GM20431 (cell line): ENCODE data around the gene GTF2F2.

Experiments
- in situ Hi-C: fragments of 300-500 bp; cut with MseI, MboI; formaldehyde crosslinking; loops from one replicate; pipeline ENCODE4 v1.15.0; 2020; ENCODE audit warnings: low sequenced_read_pairs; ENCODE audit not compliant: unreplicated experiment

The GTF2F2 gene

DNA sequence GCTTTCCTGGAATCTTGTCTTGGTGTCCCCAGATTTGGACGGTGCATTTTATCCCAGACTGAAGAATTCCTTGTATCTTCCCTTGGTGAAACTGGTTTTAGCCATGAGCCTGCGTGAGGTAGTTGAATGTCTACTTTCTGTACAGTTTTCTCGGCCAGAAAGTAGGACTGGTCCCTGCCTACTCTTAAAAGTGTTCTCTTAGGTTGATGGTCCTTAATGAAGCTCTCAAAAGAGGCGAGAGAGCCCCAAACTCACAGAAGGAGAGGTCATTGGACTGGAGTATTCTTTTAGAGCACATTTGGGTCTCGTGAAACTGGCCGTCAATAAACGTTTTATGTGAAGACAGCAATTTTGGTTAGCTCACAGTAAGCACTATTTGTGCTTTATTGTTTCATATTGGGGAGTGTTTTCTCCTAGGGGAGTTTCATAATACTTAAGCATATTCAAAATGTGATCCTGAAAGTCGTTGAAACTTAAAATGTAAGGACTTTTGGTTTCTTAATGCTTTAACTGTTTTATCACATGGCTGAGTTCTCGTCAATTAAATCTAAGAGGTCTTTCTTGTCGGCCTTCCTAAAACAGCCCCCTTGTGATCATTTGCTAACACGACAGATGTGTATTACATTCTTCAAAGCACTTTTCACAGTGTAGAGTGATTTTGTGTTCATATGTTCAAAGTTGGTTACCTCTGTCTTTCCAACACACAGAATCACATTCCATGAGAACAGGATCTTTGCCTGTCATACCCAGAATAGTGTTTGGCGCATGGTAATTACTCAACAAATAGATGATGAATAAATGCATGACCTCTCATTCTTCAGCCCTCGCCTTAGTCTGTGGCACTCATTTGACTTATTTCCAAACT lies 889 bp downstream of the GTF2F2 start:
- in situ Hi-C loops: no loop called here

DNA sequence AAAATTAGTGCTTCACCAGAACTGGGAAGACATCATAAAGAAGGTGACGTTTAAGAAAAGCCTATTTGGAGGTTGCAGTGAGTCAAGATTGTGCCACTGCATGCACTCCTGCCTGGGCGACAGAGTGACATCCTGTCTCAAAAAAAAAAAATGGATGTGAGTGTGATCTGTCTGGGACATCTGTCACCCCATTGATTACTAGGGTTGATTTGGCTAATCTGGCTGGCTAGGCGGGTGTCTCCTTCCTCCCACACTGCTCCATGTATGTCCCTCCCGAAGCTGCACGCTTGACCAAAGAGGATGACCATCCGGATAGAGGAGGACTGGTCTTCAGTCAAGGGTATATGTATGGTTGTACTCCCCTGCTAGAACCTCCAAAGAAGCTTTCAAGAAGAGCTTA lies 2.6 kb downstream of the GTF2F2 start:
- in situ Hi-C loops: no loop called here

DNA sequence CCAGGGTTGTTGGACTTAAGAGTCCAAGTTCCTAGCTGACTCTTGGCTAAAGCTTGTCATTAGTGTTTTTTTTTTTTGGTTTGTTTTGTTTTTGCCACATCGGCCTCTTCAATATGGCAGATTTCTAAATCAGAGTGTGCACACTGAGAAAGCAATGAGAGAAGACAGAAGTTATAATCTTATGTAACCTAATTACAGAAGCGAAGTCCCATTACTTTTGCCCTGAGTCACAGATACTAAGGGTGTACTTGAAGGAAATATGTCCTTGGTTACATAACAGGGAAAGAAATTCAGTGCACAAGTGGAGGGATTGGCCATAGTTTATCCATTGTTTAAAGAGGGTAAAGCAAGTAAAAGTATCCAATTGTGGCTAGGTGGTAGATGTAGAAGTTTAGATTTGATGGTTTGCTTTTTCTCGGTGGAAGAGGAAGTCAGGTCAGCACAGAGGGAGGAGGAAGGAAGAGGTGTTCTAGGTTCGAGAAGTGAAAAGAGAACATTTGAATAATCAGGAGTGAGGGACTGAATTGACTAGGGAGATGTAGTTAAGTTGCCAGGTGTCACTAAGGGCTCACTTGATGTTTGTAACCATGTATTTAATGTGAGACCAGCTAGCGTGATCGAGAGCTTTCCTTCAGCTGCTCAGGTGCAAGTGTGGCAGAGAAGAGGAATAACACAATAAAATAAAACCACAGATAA lies 12.2 kb downstream of the GTF2F2 start:
- in situ Hi-C loops: no loop called here

DNA sequence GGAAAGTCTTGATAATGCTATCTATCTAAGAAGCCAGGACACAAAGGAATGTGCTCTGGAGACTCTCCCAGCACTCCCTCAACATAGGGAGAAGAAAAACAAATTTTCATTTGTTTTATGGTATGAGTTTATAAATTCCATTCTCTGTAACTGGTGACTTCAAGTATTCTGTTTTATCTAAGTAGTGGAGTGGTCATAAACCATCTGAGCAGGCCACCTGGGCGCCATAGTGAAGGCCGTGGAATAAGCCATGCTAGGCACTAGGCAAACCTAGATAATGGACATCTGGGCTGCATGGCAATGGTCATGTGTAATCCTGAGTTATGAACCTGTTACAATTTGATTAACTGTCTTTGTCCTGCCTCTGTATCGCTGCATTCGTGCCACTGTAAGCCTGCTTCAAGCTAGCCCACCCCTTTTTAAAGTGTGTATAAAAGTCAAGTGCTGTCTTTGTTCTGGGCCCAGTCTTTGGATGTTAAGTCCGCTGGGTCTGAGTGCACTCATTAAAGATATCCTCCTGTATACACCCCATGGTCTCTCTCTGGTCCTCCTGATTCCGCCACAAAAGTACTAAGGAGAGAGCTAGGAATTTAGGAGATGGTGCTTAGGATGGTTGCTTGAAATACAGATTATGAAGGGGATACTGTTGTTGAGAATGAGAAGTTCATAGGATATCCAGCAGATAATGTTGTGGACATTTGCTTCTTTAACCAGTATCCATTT lies 13.2 kb downstream of the GTF2F2 start:
- in situ Hi-C loops: no loop called here

DNA sequence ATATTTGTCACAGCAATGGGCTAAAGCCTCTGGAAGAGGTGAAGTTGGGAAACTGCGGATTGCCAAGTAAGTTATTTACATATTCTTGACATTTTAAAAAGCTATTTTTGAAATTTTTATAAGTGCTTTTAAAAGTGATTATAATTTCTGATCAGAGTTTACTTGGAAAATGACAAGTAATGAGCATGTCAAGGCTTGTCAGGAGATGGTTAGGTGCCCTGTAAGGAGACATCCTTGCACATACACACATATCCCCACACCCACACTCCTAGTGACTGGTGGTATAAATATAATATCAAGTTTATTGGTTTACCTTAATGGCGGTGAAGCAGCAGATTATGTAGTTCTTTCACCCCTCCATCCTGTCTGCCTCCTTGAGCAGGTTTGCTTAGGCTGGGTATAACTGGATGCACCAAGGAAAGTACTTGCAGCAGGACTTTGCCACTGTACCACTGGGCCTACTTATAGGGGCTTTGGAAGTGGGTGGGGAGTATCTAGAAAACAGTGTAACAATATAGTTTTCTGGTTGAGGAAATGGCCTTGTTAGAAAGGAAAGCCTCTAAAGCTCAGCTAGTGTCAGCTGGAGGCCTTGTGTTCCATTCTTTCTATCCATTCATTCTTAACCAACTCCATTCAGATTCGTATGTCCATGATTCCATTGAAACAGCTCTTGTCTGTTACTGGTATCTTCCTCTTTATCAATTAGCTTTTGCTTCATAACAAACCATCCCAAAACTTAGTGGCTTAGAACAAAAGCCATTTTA lies 16.6 kb downstream of the GTF2F2 start:
- in situ Hi-C loops: no loop called here

DNA sequence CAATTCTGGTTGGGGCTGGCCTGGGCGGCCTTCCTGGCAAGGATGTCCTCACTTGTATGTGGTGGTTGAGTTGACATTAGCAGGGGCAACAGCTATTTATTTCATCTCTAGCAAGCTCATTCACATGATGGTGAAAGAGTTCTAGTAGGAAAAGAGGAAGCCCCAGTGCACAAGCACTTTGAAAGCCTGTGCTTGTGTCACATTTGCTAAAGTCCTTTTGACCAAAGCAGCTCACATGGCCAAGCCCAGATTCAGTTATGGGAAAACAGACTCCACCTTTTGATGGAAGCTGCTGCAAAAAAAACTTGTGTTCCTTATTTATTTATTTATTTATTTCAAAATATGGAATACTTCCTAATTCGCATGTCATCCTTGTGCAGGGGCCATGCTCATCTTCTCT lies 17.2 kb downstream of the GTF2F2 start:
- in situ Hi-C loops: no loop called here

DNA sequence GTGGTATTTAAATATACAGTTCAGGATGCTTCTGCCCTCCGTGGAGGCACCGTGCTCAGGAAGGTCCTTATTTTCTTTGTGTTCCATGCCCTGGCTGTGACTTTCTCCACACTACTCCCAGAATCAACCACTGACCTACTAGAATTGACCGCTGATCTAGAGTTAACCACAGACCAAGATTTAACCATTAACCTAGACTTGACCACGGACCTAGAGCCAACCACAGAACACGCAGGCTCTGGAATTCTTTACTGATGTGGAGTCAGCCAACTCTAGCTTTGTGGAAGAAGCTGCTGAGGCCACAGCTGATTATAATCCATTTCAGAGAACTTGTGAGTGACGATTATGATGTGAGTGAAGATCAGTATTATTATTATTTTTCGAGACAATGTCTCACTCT lies 18.0 kb downstream of the GTF2F2 start:
- in situ Hi-C loops: no loop called here

DNA sequence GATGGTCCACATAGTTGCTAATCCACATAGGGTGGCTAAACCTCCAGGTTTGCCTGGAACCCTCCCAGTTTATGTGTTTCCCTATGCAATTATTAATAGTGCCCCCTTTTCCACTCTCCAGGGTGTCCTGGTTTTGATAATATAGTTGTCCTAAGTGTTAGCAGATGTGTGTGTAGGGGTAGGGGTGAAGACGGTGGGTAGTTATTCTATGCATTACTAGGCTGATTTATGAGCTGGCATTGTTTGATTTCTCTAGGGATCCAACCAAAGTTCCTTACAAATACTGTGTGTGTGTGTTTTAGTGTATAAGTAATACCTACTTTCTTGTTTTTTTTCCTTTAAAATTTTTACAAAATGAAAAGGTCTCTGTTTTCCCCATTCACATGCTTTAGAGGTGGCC lies 21.1 kb downstream of the GTF2F2 start:
- in situ Hi-C loops: no loop called here

DNA sequence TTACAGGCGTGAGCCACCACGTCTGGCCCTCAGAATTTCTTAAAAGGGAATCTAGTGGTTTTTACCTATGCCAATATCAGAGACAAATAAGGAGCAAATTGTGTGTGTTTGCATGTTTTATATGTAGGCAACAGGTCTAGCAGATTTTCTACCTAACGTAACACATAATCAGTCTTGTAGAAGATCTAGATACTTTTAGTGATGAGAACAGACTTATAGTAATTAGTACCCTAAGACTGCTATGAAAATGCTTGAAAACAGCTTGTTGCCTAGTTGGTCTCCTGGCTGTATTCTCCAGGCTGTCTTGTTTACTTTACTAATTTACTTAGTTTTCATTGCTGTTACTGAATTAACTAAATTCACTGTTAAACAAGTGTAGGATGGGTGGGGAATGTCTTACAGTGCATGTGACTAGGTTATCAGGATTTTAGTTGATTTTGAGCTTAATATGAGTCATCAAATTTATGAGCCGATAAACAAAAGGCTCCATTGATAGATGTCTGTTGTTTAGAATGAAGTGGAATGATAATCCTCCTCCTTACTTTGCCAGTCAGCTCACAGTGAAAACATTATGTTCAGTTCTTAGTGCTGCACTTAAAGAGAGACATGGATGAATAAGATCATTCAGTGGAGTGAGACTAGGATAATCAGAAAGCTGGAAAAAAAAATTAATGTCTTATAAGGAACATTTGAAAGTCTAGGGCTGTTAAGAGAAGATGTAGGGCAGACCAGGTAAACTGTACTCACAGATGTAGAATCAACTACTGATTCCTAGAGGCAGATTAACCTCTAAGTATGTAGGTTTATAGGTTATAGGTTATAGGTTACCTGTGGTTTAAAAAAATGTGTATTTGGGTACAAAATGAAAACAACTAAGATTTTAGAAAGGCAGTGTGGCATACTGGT lies 22.4 kb downstream of the GTF2F2 start:
- in situ Hi-C loops: no loop called here

DNA sequence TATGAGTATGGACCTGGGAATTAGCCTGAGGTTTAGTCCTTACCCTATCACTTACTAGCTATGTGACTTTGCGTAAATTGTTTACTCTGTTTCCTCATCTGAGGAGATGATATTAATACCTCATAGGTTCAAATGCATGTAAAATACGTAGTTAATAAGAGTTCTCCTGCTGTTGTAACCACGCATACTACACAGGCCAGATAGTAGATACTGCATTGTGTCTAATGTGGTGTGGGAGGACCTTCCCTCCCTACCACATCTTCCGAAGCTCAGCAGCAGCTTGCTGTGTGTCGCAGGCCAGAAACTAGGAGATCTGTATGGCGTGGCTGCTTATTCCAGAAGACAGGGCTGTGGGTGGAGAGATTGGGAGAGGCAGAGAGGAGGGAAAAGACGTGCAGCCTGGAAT lies 23.0 kb downstream of the GTF2F2 start:
- in situ Hi-C loops: no loop called here

DNA sequence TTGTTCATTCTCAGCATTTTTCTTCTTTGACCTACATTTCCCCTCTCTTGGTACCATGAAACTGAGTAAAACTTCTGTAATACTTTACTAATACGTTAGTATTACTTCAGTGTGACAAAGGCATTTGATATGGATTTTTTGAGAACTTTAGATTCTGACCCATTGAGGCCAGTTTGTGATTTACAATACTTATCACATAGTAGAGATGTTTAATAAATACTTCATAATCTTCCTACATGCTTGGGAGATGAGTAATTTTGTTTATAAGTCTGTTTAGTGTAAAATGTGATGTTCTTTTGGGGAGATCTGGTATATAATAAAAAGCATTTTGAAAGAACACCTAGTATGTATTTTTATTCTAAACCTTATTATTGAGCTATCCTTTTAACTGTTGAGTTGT lies 29.7 kb downstream of the GTF2F2 start:
- in situ Hi-C loops: no loop called here

DNA sequence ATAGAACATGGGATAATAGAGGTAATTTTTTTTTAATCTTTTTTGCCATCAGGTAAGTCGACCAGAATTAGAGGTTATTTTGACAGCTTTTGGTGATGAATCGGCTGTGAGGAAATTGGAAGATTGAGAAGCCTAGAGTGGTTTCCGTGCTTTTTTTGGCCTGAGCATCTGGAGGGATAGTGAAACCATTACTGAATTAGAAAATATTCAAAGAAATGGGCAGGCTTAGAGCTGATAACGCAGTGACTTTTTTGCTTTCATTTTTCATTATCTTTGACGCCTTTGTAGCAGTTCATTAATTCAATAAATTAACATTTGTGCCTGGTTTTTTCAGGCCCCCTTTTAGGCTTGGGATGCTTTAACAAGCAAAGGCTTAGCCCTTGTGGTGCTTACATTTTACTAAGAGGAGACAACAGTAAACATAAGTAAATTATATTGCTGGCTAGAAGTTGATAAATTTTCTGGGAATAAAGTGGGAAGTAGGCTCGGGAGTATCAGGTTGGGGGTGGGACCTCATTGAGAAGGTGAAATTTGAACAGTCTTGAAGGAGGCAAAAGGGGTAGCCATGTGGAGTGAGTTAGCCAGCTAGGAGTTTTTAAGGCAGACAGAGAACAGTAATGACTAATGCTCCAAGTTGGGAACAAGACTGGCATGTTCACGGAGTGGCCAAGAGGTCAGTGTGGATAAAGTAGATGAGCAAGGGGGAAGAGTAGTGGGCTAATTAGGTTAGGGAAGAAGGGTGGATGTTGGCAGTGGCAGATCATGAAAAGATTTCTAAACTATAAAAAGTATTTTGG lies 36.5 kb downstream of the GTF2F2 start:
- in situ Hi-C loops: no loop called here

DNA sequence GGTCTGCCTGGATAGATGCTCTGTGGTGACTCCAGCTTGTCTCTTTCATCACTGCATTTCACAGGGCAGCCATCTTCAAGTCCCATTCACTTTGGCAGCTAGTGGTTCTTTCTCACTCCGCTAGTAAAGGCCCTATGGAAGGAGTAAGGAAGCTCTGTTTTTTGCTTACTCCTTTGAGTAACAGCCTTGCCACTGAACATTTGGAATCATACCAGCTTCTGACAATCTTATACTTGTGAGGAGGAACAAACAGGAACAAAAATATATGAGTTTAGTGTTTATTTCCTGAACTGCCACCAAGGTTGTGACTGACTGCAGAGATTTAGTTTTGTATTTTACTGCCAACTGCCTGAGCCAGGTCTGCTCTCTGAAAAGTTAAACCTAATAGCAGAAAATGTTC lies 41.9 kb downstream of the GTF2F2 start:
- in situ Hi-C loops: no loop called here

DNA sequence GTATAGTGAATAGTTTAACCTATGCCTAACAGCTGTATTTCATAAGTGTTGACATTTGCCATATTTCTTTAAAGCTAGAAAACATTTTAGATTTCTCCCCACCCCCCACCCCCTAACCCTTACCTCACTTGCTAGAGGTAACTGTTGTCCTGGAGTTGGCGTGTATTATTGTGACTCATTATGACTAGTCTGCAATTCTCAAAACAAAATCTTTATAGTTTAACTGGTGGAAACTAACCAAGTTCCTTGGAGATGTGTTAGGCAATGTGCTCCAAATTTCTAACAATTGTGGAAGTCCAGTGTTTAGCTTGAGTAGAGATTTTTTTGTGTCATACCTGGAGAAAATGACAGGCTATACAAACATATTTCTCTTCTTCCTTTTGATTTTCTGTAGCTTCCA lies 42.5 kb downstream of the GTF2F2 start:
- in situ Hi-C loops: no loop called here

DNA sequence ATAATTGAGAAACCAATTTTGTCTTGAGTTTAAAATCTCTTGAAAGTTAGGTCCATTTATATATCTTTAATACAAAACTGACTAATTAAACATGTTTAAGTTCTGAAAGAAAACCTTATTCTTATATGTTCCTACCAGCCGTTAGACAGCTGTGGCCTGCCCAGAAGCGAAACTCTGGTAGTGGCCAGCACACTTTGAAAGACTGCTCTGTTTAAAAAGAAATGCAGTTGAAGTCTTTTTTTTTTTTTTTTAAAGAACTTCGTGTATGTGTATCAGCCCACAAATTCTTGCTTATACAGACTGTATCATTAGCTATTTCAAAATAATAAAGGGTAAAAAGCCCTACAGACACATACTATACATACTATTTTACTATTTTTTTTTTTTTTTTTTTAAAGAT lies 46.5 kb downstream of the GTF2F2 start:
- in situ Hi-C loops: no loop called here

DNA sequence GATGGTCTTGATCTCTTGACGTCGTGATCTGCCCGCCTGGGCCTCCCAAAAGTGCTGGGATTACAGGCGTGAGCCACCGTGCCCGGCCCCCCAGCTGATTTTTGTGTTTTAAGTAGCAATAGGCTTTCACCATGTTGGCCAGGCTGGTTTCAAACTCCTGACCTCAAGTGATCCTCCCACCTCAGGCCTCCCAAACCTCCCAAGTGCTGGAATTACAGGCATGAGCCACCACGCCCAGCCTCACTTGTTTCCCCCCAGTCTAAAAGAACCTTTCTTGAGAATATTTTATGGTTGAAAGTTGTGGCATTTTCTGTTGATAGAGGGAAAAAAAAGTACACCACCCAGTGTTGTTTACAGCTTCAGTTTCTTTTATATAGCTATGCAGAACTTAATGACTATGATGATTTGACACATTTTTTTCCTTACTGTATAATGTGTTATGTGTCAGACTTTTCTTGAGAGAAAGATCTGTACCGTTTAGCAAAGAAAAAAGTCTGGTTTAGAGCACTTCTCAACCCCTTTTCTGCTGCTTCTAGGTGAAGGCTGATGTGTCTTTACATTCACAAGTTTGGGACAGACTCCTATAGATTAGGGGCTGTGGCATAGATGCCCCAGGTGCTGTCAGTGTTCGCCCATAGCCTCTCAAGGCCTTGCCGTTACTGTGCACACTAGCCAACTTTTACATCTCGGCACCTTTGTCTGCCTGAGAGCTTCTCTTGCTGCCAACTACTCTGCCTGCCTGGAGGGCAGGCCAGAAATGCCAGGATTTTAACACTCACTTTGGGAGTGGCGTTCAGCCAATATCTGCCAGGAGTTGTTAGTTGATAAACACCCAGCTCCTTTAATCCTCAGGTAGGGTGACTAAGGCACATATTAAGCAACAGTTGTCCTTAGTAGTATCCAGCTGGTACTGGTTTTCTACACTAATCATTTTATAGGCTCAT lies 47.6 kb downstream of the GTF2F2 start:
- in situ Hi-C loops: no loop called here

DNA sequence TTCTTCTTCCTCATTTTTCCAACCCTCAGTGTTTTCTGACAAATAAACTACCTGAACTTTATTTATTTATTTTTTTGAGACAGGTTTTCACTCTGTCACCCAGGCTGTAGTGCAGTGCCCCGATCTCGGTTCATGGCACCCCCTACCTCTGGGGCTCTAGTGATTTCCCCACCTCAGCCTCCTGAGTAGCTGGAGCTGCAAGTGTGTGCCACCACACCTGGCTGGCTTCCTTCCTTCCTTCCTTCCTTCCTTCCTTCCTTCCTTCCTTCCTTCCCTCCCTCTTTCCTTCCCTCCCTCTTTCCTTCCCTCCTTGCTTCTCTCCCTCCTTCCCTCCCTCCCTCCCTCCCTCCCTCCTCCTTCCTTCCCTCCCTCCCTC lies 48.2 kb downstream of the GTF2F2 start:
- in situ Hi-C loops: no loop called here

DNA sequence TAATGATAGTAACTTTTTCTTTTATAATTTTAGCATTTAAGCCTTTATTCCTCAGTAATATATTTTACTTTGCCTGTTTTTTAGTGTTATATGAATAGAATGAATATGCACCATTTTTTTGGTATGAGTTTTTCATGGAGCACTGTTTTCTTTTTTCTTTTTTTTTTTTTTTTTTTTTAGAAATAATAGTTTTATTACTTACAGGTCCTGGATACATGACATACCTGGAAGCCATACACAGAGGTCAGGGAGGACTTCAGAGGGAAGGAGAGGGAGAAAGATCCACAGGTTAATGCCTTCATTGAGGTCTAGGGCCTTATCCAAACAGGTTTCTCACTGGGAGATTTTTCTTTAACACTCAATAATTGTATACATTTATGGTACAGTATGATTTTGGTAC lies 54.2 kb downstream of the GTF2F2 start:
- in situ Hi-C loops: no loop called here
